ENCODE data around the gene CCNY. TPM values are rescaled to one million over a fixed set of nuclear protein-coding genes. Genes with fewer than 3 reads are reported as not detected.

Gene CCNY
- total and polyA plus RNA-seq, 2 of the 13 experiments (the other 11 are each of a cell fraction or from before 2014, with no cell fraction given) = 48.2 to 54.7 TPM

- no peak for TF ChIP-seq ZNF800 (CRISPR knock-in tag; IDR thresholded peaks at IDR 0.05)
- TF ChIP-seq AKNA (CRISPR knock-in tag; IDR thresholded peaks at IDR 0.05; ENCODE audit: borderline replicate concordance) = no peak
- TF ChIP-seq ZMYM2 (CRISPR knock-in tag; IDR thresholded peaks at IDR 0.05) = peak; percentile 92
- no peak for TF ChIP-seq TRIM22 (IDR thresholded peaks at IDR 0.05)
- TF ChIP-seq ARID4A (CRISPR knock-in tag; IDR thresholded peaks at IDR 0.05; ENCODE audit: borderline replicate concordance) = peak; percentile 52; the same call in 1 of the 2 replicates
- no peak for TF ChIP-seq ZNF703 (CRISPR knock-in tag; IDR thresholded peaks at IDR 0.05; ENCODE audit: borderline replicate concordance)
- TF ChIP-seq ZNF776 (CRISPR knock-in tag; IDR thresholded peaks at IDR 0.05) = no peak
- peak; percentile 73 for TF ChIP-seq HNF4A (CRISPR knock-in tag; IDR thresholded peaks at IDR 0.05)
- TF ChIP-seq ZNF597 (CRISPR knock-in tag; IDR thresholded peaks at IDR 0.05) = no peak
- TF ChIP-seq AKAP8 (CRISPR knock-in tag; IDR thresholded peaks at IDR 0.05) = no peak
- TF ChIP-seq POGZ (CRISPR knock-in tag; IDR thresholded peaks at IDR 0.05) = peak; percentile 75
- TF ChIP-seq ARNT2 (CRISPR knock-in tag; IDR thresholded peaks at IDR 0.05; ENCODE audit: low read depth) = no peak
- TF ChIP-seq TMF1 (CRISPR knock-in tag; IDR thresholded peaks at IDR 0.05; ENCODE audit: low read depth) = no peak
These were observed 73.5 kb downstream of the CCNY start (continued) for GRCh38 chr10:35409808-35410207.

Measured in HepG2 (cell line).